Dermis microvascular lymphatic vessel endothelial cell (primary cell): Measurements from ENCODE around the gene TUBA1C. TPM values are rescaled to one million over a fixed set of nuclear protein-coding genes. Genes with fewer than 3 reads are reported as not detected.

ENCODE experiments used
- DNase-seq, 2 donors: peaks; one replicate each; pipeline versions ENCODE4 v3.0.0 to v3.0.0-alpha.2; 2010; ENCODE audit warnings: low read depth in 2 of 2
- total RNA-seq: library from RNA; depleted of rRNA; stranded (reverse); fragments of >200 nt; gene quantifications from 2 replicates; pipeline ENCODE4 v1.2.1, GENCODE V29; 2014

Gene TUBA1C
- 174 and 194 TPM in 2 replicates for total RNA-seq

DNA sequence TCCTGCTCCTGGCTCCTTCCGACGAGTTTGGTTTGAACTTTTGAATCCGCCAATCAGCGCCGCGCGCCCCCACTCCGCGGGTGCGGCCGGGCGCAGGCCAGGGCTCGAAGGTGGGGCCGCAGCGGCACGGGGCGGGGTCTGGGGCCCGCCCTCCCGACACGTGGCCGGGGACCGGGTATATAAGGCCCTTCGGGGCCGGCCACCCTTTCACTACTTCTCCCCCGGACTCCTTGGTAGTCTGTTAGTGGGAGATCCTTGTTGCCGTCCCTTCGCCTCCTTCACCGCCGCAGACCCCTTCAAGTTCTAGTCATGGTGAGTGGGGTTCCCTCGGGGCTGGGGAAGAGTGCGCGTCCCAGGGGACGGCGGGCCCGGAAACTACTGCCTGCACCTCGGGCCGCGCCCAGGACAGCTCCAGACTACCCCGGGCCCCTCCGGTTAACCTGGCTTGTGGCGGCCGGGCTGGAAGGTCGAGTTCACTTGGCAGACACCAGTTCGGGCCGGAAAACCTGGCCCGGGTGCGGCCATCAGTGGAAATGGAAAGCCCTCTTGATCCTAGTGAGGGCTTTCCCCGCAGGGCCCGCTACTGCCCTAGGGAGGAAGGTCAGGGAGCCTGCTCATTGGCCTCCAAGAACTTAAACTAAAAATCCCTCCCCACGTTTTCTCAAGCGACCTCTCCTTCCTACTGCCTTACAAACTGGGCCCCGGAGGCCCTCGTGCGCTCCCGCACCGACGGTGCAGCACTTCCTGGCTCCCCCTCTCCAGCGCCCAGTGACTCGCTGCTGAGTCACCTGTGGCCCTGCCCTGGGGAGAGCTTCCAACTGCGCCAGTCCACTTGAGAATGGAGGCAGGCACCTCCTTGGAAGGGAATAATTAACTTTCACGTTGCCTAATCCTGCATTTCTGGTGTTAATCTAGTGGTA lies at the start of gene TUBA1C:
Gene TUBA1C (plus strand): TSS at position 210 of the 920 bp plus-strand sequence. CDS start 100 bp downstream, at position 310.
- DNase-seq: peak; percentile 78 to 96

- DNase-seq: no peak
These were observed 45.4 kb upstream of the TUBA1C start for GRCh38 chr12:49219417-49220026.

- no peak for DNase-seq
These were observed 43.9 kb upstream of the TUBA1C start for GRCh38 chr12:49220972-49221371.

DNA sequence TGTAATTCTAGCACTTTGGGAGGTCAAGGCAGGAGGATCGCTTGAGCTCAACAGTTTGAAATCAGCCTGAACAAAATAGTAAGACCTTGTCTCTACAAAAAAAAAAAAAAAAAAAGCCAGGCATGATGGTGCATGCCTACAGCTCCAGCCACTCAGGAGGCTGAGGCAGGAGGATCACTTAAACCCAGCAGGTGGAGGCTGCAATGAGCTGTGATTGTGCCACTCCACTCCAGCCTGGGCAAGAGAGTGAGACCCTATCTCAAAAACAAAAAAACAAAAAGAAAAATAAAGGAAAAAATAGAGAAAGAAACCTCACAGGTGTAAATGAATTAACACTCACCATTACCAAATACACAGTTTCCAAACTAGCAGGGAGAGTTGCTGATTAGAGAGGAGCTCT lies 41.8 kb upstream of the TUBA1C start:
- no peak for DNase-seq

DNA sequence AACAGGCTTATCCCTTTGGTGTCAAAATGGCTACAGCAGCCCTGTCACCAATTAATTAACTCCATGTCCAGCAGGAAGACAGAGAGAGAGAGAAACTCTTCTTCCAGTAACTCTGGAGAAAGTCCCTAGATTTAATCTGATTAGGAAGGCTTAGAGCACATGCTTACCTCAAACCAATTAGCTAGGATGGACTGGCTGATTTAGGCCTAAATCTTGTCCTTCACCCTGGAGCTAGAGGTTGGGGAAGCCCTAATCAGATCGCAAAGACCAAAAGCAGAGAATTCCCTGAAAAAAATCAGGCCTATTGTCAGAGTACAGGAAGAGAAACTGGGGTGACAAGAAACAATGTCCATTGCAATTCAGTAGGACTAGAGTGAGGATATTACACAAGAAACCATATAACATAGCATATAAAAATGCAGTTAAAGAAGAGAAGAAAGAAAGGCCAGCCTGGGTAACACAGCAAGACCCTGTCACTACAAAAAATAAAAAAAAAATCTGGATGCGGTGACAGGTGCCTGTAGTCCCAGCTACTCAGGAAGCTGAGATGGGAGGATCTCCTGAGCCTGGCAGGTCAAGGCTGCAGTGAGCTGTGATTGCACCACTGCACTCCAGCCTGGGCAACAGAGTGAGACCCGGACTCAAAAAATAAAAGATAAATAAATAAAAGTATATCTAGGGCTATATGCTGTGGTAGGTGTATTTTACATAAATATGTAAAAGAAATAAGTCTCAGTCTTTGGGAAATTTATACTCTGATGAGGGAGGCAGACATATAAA lies 41.1 kb upstream of the TUBA1C start:
- DNase-seq: no peak

DNA sequence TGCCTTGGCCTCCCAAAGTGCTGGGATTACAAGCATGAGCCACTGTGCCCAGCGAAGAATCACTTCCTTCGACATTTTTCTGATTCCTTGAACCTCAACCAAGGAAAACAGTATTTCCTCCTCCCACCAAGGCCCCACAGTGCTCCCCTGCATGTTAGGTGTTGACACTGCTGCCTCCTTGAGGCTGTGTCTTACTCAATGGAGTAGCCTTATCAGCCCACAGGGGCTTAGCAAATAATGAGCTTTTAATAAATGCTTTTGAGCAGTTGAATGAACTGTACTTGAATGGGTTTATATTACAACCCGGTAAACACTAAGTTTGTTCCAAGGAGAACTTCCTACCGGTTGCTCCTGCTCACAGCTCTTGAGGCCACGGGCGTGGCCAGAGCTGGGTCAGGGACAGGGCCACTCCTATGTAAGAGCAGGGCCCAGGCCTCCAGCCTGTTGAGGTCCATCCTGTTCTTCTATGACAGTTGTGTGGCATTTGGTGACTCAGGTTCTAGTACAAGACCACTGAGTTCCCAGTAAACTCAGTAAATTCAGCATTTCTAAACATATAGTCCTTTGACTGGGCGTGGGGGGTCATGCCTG lies 39.2 kb upstream of the TUBA1C start:
- DNase-seq: peak in 1 of 2 donors; percentile 62

DNA sequence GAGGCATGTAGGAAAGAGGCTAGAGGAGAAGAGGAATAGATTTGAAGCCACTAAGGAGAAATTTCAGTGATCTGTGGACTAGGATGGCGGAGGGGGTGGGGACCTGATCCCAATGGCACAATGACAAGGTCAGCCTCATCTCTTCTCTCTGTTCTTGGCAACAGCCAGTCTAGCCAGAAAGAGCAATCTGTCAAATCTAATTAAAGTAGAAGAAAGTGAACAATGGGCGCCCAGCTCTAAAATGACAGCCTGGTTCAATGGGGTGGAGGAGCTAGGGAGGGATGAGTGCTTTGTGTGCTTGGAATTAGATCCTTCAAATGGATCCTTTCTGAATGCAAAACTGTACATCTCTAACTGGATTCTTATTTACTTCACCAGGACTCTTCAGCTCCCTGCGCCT lies 37.2 kb upstream of the TUBA1C start:
- no peak for DNase-seq

- no peak for DNase-seq
These were observed 36.2 kb upstream of the TUBA1C start for GRCh38 chr12:49228653-49229052.

GRCh38 chr12:49230176-49230804 lies 34.6 kb upstream of the TUBA1C start:
- DNase-seq: no peak

DNA sequence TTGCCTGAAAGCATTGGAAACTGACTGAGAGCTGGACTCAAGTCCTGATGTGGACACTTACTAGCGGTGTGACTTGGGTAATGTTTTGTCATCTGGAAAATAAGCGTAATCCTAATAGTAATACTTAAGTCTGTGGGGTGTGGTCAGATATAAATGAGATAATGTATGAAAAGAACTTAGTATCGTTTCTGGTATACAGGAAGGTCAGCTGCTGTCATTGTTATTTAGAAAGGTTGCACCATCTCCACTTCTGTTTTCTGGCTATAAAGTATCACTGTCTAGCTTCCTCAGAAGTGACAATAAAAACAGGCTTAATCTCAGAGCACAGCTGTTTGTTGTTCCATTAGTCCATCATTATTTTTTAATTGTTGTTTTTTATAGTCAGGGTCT lies 34.1 kb upstream of the TUBA1C start:
- no peak for DNase-seq

GRCh38 chr12:49231878-49232655 lies 32.8 kb upstream of the TUBA1C start:
- no peak for DNase-seq

DNA sequence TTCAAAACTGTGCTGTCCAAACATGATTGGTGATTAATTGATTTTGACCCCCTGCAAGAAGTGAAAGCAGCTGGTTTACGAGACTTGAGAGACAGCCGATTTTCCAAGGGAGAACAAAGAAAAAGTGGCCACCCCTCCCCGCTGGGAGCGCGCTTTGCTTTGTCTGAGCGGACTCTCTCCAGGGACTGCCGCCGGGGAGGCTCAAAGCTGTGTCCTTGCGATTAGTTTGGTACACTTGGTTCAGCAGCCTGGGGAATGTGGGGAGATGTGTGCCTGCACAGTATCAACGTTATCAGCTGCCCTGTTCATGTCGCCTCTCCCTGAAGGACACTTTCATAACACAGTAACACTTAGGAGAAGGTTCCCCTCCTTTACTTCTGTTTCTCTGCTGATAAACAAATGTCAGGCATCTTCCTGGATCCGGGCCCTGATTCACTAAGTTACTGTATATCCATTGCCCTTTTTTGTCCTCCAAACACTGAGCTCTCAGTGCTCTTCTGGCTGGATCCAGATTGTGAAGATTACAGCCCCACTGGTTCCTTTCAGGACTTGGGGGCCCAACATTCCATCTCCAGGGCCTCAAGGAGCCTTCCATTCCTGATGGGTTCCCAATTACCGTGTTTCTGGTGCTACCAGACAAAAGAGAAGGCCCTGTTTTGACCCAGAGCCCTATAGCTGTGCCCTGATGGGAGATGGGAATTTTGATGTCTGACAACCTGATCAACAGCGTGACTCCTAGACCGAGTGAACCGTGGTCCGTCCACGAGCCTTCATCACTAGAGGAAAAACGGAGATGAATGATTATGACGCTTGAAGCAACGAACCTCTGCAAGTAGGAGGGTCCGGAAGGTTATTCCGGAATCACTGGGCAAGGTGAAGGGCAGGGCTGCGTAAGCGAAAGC lies 31.7 kb upstream of the TUBA1C start:
- DNase-seq: no peak

DNA sequence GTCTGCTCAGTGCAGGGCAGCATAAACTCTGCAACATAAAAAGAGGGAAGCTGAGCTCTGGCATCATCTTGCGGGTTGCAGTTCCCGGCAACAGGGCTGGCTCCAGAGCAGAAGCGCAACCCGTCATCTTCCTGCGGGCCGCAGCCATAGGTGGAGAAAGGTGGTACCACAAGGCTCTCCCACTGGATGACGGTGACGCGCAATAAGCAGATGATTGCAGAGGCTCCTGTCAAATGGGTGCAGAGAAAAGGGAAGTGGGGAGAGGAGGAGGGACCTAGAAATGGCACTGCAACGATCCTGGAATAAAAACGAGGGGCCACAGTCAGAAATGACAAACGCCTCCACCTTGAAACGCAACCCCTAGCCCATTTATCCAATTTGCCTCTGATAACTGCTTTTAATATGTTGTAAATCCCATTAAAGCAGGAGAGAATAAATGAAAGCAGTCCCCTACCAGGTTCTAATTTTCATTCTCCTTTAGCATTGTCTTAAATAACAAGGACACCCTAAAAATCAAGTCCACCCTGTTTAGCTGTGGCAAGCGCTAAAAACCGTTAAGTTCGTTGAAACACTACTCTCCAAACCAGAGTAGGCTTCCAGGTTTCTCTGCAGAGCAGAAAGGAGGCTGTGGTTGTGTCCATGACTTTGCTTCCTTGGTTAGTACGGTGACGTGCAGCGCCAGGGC lies 30.9 kb upstream of the TUBA1C start:
- no peak for DNase-seq

DNA sequence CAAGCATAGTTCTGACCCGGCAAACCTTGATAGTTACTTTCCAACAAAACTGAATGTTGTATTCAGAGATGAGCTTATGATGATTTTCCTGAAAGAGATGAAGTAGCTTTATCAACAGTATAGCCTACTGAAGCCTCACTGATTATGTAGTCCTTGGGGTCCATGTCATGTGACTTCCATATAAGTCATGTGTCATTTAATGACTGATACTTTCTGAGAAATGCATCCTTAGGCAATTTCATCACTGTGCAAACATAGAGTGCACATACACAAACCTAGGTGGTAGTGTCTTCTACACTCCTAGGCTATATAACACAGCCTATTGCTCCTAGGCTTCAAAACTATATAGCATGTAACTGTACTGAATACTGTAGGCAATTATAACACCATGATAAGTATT lies 28.5 kb upstream of the TUBA1C start:
- DNase-seq: peak in 1 of 2 donors; percentile 33

- no peak for DNase-seq
These were observed 21.3 kb upstream of the TUBA1C start for GRCh38 chr12:49243631-49244030.

DNA sequence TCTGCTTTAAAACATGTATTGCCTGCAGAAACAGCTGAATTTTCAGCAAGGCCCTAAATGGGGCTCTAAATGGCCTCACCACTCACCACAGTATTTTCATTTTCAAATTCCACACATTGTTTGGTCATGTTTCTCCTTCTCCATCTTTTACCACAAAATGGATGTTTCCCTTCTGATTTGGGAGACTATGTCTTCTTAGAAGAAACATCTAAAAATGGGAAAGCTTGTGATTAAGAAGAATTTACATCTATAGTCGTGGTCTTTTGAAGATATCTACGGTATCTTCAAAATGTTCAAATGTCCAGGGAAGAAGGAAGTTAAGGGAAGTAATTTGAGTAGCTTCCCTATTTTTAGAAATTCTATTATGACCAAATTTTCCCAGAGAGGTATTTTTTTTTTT lies 20.7 kb upstream of the TUBA1C start:
- no peak for DNase-seq

DNA sequence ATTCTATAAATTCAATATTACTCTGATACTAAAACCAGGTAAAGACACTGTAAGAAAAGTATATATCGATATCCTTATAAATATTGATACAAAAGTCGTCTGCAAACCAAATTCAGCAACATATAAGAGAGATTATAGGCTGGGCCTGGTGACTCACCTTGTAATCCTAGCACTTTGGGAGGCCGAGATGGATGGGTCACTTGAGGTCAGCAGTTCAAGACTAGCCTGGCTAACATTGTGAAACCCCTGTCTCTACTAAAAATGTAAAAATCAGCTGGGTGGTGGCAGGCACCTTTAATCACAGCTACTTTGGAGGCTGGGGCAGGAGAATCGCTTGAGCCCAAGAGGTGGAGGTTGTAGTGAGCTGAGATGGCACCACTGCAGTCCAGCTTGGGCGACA lies 13.5 kb upstream of the TUBA1C start:
- DNase-seq: no peak

GRCh38 chr12:49253033-49253623 lies 11.8 kb upstream of the TUBA1C start:
- DNase-seq: no peak
